Mesenchymal stem cell (in vitro differentiated cells and primary cell): ENCODE measurements around the gene ATP5F1C.
"Not testable (repeated sequence)": the region's sequence is repeated elsewhere in the genome, so short reads cannot be mapped to it uniquely, and the experiment has no call there.

Experiments used
- DNase-seq: peaks from one replicate; pipeline ENCODE4 v3.0.0-alpha.2; 2013
- H2AFZ ChIP-seq: one replicate; pipeline ENCODE4 v1.6.1; 2013; ENCODE audit warnings: low read depth, mild to moderate bottlenecking, control low read depth, inconsistent platforms, low read length, moderate library complexity
- H2AK5ac ChIP-seq: 2 replicates; pipeline ENCODE4 v1.6.1; 2013; ENCODE audit warnings: low read length, moderate library complexity, mild to moderate bottlenecking, inconsistent platforms; ENCODE audit not compliant: severe bottlenecking
- H2BK120ac ChIP-seq: one replicate; pipeline ENCODE4 v1.6.1; 2013; ENCODE audit warnings: low read depth, mild to moderate bottlenecking, inconsistent platforms, low read length, moderate library complexity
- H2BK12ac ChIP-seq, 2 experiments: one replicate each; pipeline ENCODE4 v1.6.1; 2013; ENCODE audit warnings: inconsistent platforms in 2 of 2, low read length in 2 of 2, mild to moderate bottlenecking in 2 of 2, moderate library complexity in 2 of 2, control low read depth in 1 of 2
- H2BK15ac ChIP-seq: one replicate; pipeline ENCODE4 v1.6.1; 2013; ENCODE audit warnings: mild to moderate bottlenecking, low read depth, inconsistent platforms; ENCODE audit not compliant: poor library complexity, severe bottlenecking
- H2BK5ac ChIP-seq: 2 replicates; pipeline ENCODE4 v1.6.1; 2013; ENCODE audit warnings: low read depth, mild to moderate bottlenecking, low read length, control low read depth, inconsistent platforms; ENCODE audit not compliant: poor library complexity, severe bottlenecking
- H3K14ac ChIP-seq, 2 experiments: one replicate each; pipeline ENCODE4 v1.6.1; 2013; ENCODE audit warnings: inconsistent platforms in 2 of 2, low read length in 2 of 2, control low read depth in 1 of 2, mild to moderate bottlenecking in 1 of 2, moderate library complexity in 1 of 2
- H3K18ac ChIP-seq, 2 experiments: one replicate each; pipeline ENCODE4 v1.6.1; 2013; ENCODE audit warnings: inconsistent platforms in 2 of 2, low read length in 2 of 2, control low read depth in 1 of 2, low read depth in 1 of 2, mild to moderate bottlenecking in 1 of 2
- H3K23ac ChIP-seq, 2 experiments: one replicate each; pipeline ENCODE4 v1.6.1; 2013; ENCODE audit warnings: inconsistent platforms in 2 of 2, low read length in 2 of 2, mild to moderate bottlenecking in 2 of 2, moderate library complexity in 2 of 2, control low read depth in 1 of 2
- H3K27ac ChIP-seq: 2 replicates; pipeline ENCODE4 v1.5.1; 2013; ENCODE audit warnings: mild to moderate bottlenecking, moderate library complexity, low read length, control low read depth, inconsistent platforms; ENCODE audit not compliant: poor library complexity, severe bottlenecking
- H3K27me3 ChIP-seq, 2 experiments: 2 replicates each; pipeline versions ENCODE4 v1.6.1 to v1.7.0; 2013; ENCODE audit warnings: low read length in 2 of 2, mild to moderate bottlenecking in 2 of 2, moderate library complexity in 2 of 2, control low read depth in 1 of 2, inconsistent platforms in 1 of 2; ENCODE audit not compliant: control insufficient read depth in 1 of 2, insufficient read depth in 1 of 2
- H3K36me3 ChIP-seq, 2 experiments: 2 replicates each; pipeline versions ENCODE4 v1.6.1 to v1.7.0; 2013; ENCODE audit warnings: low read length in 2 of 2, control low read depth in 1 of 2, inconsistent platforms in 1 of 2, low read depth in 1 of 2, mild to moderate bottlenecking in 1 of 2; ENCODE audit not compliant: insufficient read depth in 2 of 2, control insufficient read depth in 1 of 2
- H3K4ac ChIP-seq, 2 experiments: one replicate each; pipeline ENCODE4 v1.6.1; 2013; ENCODE audit warnings: inconsistent platforms in 2 of 2, low read length in 2 of 2, mild to moderate bottlenecking in 2 of 2, moderate library complexity in 2 of 2, control low read depth in 1 of 2, low read depth in 1 of 2
- H3K4me1 ChIP-seq: 2 replicates; pipeline ENCODE4 v1.6.1; 2013; ENCODE audit warnings: low read depth, low read length, control low read depth; ENCODE audit not compliant: control insufficient read depth, insufficient read depth
- H3K4me2 ChIP-seq: 2 replicates; pipeline ENCODE4 v1.6.1; 2013; ENCODE audit warnings: low read length, mild to moderate bottlenecking, inconsistent platforms; ENCODE audit not compliant: poor library complexity, severe bottlenecking
- H3K4me3 ChIP-seq, 2 experiments: 2 replicates each; pipeline versions ENCODE4 v1.5.1 to v1.7.0; 2013; ENCODE audit warnings: low read length in 2 of 2, mild to moderate bottlenecking in 2 of 2, control low read depth in 1 of 2, low read depth in 1 of 2; ENCODE audit not compliant: insufficient read depth in 1 of 2
- H3K79me1 ChIP-seq: replicated peaks from 2 replicates; pipeline ENCODE4 v1.6.1; 2013; ENCODE audit warnings: mild to moderate bottlenecking, control low read depth, low read length, inconsistent platforms; ENCODE audit not compliant: poor library complexity, severe bottlenecking
- H3K9ac ChIP-seq: 2 replicates; pipeline ENCODE4 v1.7.0; 2013; ENCODE audit warnings: mild to moderate bottlenecking, low read length, moderate library complexity
- H3K9me3 ChIP-seq: 2 replicates; pipeline ENCODE4 v1.7.0; 2013; ENCODE audit warnings: mild to moderate bottlenecking, low read length; ENCODE audit not compliant: control insufficient read depth
- H4K8ac ChIP-seq: one replicate; pipeline ENCODE4 v1.6.1; 2013; ENCODE audit warnings: inconsistent platforms, mild to moderate bottlenecking, low read length, moderate library complexity
- H4K91ac ChIP-seq: one replicate; pipeline ENCODE4 v1.6.1; 2013; ENCODE audit warnings: mild to moderate bottlenecking, low read length, inconsistent platforms
- WGBS: methylation state at CpG from one replicate; pipeline ENCODE4 v1.1.7; 2013; ENCODE audit warnings: mixed read lengths; 5-methylcytosine and 5-hydroxymethylcytosine counted together

Gene ATP5F1C

GRCh38 chr10:7811000-7811399, 23.0 kb downstream of the ATP5F1C start:
- no peaks in the 10 kb centered on the region for H3K9me3 ChIP-seq
- no peak overlapping the region for H3K23ac ChIP-seq
- no peak overlapping the region for H3K4ac ChIP-seq
- no peak overlapping the region for H3K18ac ChIP-seq
- no peak for DNase-seq
- H3K9ac ChIP-seq = no peak overlapping the region
- H2BK15ac ChIP-seq = no peak overlapping the region
- H3K4me3 ChIP-seq = no peak overlapping the region
- no peak overlapping the region for H2AFZ ChIP-seq
- H3K14ac ChIP-seq = no peak overlapping the region
- no peak overlapping the region for H3K4me2 ChIP-seq
- H3K27me3 ChIP-seq = peaks cover 11 to 14% of the 10 kb centered on the region in 2 experiments
- no peak overlapping the region for H2BK120ac ChIP-seq
- peaks cover 9 to 34% of the 10 kb centered on the region in 2 experiments for H3K36me3 ChIP-seq
- peaks cover 1% of the 10 kb centered on the region for H3K4me1 ChIP-seq
- 88% methylated on average over 3 of the region's 5 CpGs for WGBS
- no peak overlapping the region for H2AK5ac ChIP-seq
- H4K91ac ChIP-seq = no peak overlapping the region
- no peak overlapping the region for H2BK5ac ChIP-seq
- no peaks in the 10 kb centered on the region for H3K79me1 ChIP-seq
- no peak overlapping the region for H4K8ac ChIP-seq
- no peak overlapping the region for H2BK12ac ChIP-seq
- H3K27ac ChIP-seq = no peak overlapping the region

GRCh38 chr10:7811743-7812142, 23.8 kb downstream of the ATP5F1C start:
- H3K27ac ChIP-seq, H2AFZ ChIP-seq, H2BK15ac ChIP-seq, H2AK5ac ChIP-seq, H2BK5ac ChIP-seq, H2BK12ac ChIP-seq, H3K23ac ChIP-seq, H3K4me3 ChIP-seq, H3K9me3 ChIP-seq, H4K8ac ChIP-seq, H3K4me2 ChIP-seq, H3K4ac ChIP-seq, H4K91ac ChIP-seq, H3K9ac ChIP-seq, DNase-seq, H3K18ac ChIP-seq, H3K79me1 ChIP-seq, H3K14ac ChIP-seq, H3K4me1 ChIP-seq, H2BK120ac ChIP-seq: not testable (repeated sequence)
- Histone ChIP-seq H3K27me3 (peaks cover 11 to 20% of the 10 kb centered on the region in 2 experiments), H3K36me3 (peaks cover 9 to 29% of the 10 kb centered on the region in 2 experiments)
- 93% methylated on average over 7 of the region's 7 CpGs for WGBS

GRCh38 chr10:7813481-7813880, 25.5 kb downstream of the ATP5F1C start:
- no peak overlapping the region for H3K18ac ChIP-seq
- H3K79me1 ChIP-seq = peaks cover 1% of the 10 kb centered on the region
- H2BK120ac ChIP-seq = no peak overlapping the region
- no peak overlapping the region for H3K23ac ChIP-seq
- WGBS = 59% methylated on average over 3 of the region's 3 CpGs
- peaks cover 4 to 12% of the 10 kb centered on the region in 2 experiments for H3K36me3 ChIP-seq
- no peak overlapping the region for H3K27ac ChIP-seq
- no peak overlapping the region for H4K91ac ChIP-seq
- no peak overlapping the region for H2BK15ac ChIP-seq
- H2AFZ ChIP-seq = no peak overlapping the region
- no peaks in the 10 kb centered on the region for H3K9me3 ChIP-seq
- H3K14ac ChIP-seq = no peak overlapping the region
- H3K4me1 ChIP-seq = peaks cover 3% of the 10 kb centered on the region
- H3K27me3 ChIP-seq = peaks cover 11 to 27% of the 10 kb centered on the region in 2 experiments
- no peak overlapping the region for H2BK5ac ChIP-seq
- H3K4me3 ChIP-seq = no peak overlapping the region
- no peak overlapping the region for H4K8ac ChIP-seq
- DNase-seq = no peak
- no peak overlapping the region for H2BK12ac ChIP-seq
- H2AK5ac ChIP-seq = no peak overlapping the region
- H3K4me2 ChIP-seq = no peak overlapping the region
- H3K9ac ChIP-seq = no peak overlapping the region
- no peak overlapping the region for H3K4ac ChIP-seq

GRCh38 chr10:7817576-7817975, 29.6 kb downstream of the ATP5F1C start:
- H3K9ac ChIP-seq = peak overlapping the region; percentile 92

More at GRCh38 chr10:7817576-7817975, 29.6 kb downstream of the ATP5F1C start:
- Histone ChIP-seq H3K9me3 (no peaks in the 10 kb centered on the region), H2BK12ac (no peak overlapping the region), H4K91ac (no peak overlapping the region), H3K4ac (no peak overlapping the region), H3K27ac (no peak overlapping the region), H2AK5ac (no peak overlapping the region), H3K4me2 (peak overlapping the region; percentile 88), H4K8ac (peak overlapping the region; percentile 73), H3K4me3 (peak overlapping the region in 1 of 2 experiments; percentile 99), H2BK120ac (no peak overlapping the region), H3K27me3 (peaks cover 11 to 27% of the 10 kb centered on the region in 2 experiments), H3K14ac (no peak overlapping the region), H2BK15ac (no peak overlapping the region), H3K4me1 (peaks cover 3% of the 10 kb centered on the region), H3K23ac (no peak overlapping the region), H2BK5ac (no peak overlapping the region), H3K36me3 (peaks cover 0 to 12% of the 10 kb centered on the region in 2 experiments), H3K79me1 (peaks cover 14% of the 10 kb centered on the region), H2AFZ (no peak overlapping the region), H3K18ac (no peak overlapping the region)
- 9% methylated on average over 5 of the region's 12 CpGs for WGBS
- DNase-seq = no peak
